Activated T-cell treated with anti-CD3 and anti-CD28 coated beads, Interleukin-2, amount 50 U/mL, for 72 hours (primary cell): ENCODE data around the gene CRHR1. TPM values are rescaled to one million over a fixed set of nuclear protein-coding genes. Genes with fewer than 3 reads are reported as not detected.

Experiments used
- ATAC-seq, 2 donors: fragments of 150-1000 bp; cut with Tn5 transposase; replicated peaks in 1 of 2; 2 replicates each; pipeline ENCODE4 v1.10.0; 2021; ENCODE audit warnings: moderate library complexity in 2 of 2, mild to moderate bottlenecking in 1 of 2
- DNase-seq, 2 donors: peaks; one replicate each; pipeline ENCODE4 v3.0.0; 2021 to 2022; ENCODE audit warnings: mixed read lengths in 1 of 2
- H3K27ac Mint-ChIP-seq: one replicate; pipeline ENCODE4 v1.8.0; 2022; ENCODE audit warnings: mild to moderate bottlenecking, moderate library complexity, mixed read lengths
- H3K27me3 Mint-ChIP-seq: one replicate; pipeline ENCODE4 v1.8.0; 2022; ENCODE audit warnings: low read depth, mixed read lengths
- H3K36me3 Mint-ChIP-seq, 2 donors: one replicate each; pipeline ENCODE4 v1.8.0; 2022; ENCODE audit warnings: mixed read lengths in 2 of 2, mild to moderate bottlenecking in 1 of 2; ENCODE audit not compliant: insufficient read depth in 2 of 2
- H3K4me1 Mint-ChIP-seq: one replicate; pipeline ENCODE4 v1.8.0; 2022; ENCODE audit warnings: low read depth, mixed read lengths
- H3K4me3 Mint-ChIP-seq, 2 donors: one replicate each; pipeline ENCODE4 v1.8.0; 2022; ENCODE audit warnings: mild to moderate bottlenecking in 2 of 2, mixed read lengths in 2 of 2, moderate library complexity in 2 of 2
- H3K9me3 Mint-ChIP-seq, 2 donors: one replicate each; pipeline ENCODE4 v1.8.0; 2022; ENCODE audit warnings: mixed read lengths in 2 of 2
- total RNA-seq, 2 donors: library from RNA; stranded (reverse); gene quantifications; one replicate each; pipeline ENCODE4 v1.2.3, GENCODE V29; 2022

CRHR1 gene
- total RNA-seq, 2 donors from 2014 or later = not detected

DNA sequence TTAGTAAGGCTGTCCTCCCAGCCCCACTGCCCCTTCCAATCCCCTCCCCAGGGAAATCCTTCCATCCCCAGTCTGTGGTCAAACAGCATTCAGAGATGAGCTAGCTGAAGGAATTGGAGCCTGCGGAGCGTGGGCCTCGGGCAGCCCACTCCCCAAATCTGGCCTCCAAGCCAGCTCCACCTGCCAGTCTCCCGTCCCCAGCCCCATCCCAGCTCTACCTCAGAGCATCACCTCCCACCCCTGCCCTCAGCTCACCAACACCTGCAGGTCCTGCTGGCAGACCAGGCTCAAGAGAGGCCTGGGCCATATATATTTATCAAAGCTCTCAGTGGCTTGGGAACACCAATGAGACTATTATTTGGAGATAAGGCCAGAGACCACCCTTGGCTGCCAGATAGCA is 55.3 kb downstream of the CRHR1 start:
- DNase-seq = no peak
- H3K9me3 Mint-ChIP-seq = no peaks in the 10 kb centered on the region
- H3K4me1 Mint-ChIP-seq = no peaks in the 10 kb centered on the region
- no peaks in the 10 kb centered on the region for H3K36me3 Mint-ChIP-seq
- no peak overlapping the region for H3K4me3 Mint-ChIP-seq
- no peak for ATAC-seq
- no peaks in the 10 kb centered on the region for H3K27me3 Mint-ChIP-seq
- H3K27ac Mint-ChIP-seq = no peak overlapping the region

DNA sequence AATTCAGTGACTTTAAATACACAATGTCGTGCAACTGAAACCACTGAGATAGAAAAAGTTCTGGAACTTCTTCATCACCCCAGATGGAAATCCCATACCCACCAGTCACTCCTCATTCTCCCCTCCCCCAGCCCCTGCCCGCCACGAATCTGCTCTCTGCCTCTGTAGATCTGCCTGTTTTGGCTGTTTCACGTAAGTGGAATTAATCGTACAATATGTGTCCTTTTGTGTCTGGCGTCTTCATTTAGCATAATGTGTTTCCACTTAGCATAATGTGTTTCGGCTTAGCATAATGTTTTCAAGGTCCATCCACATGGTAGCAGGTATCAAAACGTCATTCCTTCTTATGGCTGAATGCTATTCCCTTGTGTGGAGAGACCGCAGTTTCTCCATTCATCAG is 57.1 kb downstream of the CRHR1 start:
- ATAC-seq = no peak
- Mint-ChIP-seq H3K36me3 (no peaks in the 10 kb centered on the region), H3K27me3 (no peaks in the 10 kb centered on the region), H3K27ac (no peak overlapping the region), H3K4me3 (no peak overlapping the region), H3K4me1 (no peaks in the 10 kb centered on the region), H3K9me3 (no peaks in the 10 kb centered on the region)
- no peak for DNase-seq

DNA sequence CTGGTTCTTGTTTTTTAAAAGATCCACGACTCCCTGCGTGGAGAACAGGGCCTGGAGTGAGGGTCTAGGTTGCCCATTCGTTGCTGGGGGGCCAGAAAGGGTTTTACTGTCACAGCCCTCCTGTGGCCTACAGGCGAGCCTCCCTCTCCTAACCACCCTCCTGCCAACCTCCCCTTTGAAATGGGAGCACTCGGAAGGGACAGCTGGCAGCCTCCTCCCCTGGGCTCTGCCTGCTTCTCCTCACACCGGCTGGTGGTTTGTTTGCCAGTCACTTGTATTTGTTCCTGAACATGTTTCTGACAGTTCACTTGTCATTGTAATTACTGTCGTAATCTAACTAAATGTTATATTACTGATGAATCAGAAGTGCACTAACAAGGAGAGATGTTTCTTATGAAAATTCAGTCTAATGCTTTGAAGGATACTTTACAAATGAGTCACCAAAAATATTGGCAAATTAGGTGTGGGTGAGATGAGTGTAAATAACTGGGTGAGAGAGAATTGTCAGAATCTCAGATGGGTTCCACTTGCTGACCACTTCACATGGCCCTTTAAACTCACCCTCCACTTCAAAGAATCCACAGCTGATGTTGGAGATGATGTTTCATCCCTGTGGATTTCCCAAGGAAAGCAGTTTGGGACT is 57.9 kb downstream of the CRHR1 start:
- no peaks in the 10 kb centered on the region for H3K9me3 Mint-ChIP-seq
- H3K27ac Mint-ChIP-seq = no peak overlapping the region
- no peaks in the 10 kb centered on the region for H3K36me3 Mint-ChIP-seq
- H3K4me3 Mint-ChIP-seq = no peak overlapping the region
- H3K27me3 Mint-ChIP-seq = no peaks in the 10 kb centered on the region
- H3K4me1 Mint-ChIP-seq = no peaks in the 10 kb centered on the region
- ATAC-seq (no peak), DNase-seq (no peak)

DNA sequence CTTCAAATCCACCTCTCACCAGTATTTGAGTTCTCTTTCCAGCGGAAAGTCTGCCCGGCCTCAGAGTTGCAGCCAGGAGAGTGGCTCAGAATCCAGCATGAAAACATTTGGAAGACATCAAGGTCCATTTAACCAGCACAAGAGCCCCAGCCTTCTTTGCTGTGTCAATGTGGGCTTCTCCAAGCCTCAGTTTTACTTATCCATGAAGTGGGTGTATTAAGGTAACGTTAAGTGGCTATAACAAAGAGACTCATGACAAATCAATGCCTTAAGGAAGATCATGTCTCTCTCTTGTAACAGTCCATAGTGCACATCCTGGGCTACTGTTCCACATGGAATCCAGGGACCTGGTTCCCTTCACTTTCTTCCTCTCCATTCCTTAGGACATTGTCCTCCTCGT is 59.6 kb downstream of the CRHR1 start:
- Mint-ChIP-seq H3K4me3 (no peak overlapping the region), H3K27me3 (no peaks in the 10 kb centered on the region), H3K4me1 (no peaks in the 10 kb centered on the region), H3K36me3 (no peaks in the 10 kb centered on the region), H3K9me3 (no peaks in the 10 kb centered on the region), H3K27ac (no peak overlapping the region)
- ATAC-seq = no peak
- DNase-seq = no peak

DNA sequence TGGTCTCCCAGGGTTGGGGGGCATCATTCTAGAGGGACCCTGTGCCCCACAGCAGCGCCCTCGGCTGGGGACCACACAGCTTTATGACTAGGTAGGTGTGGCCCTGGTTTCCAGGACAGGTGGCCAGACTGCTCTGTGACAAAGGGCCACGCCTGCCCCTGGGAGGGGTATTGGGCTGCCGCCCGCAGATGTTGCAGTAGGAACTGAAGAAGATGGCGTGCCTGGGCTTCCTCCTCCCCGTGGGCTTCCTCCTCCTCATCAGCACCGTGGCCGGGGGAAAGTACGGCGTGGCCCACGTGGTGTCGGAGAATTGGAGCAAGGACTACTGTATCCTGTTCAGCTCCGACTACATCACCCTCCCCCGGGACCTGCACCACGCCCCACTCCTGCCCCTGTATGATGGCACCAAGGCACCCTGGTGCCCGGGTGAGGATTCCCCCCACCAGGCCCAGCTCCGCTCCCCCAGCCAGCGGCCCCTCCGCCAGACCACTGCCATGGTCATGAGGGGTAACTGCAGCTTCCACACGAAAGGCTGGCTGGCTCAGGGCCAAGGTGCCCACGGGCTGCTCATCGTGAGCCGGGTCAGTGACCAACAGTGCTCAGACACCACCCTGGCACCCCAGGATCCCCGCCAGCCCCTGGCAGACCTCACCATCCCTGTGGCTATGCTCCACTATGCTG is 60.7 kb downstream of the CRHR1 start, which contains the start of gene SPPL2C:
Gene SPPL2C, plus strand, starts transcription at position 187 of the 681 bp plus-strand sequence. Its CDS starts 26 bp downstream, at position 213.
- no peak within 1 kb of the TSS for H3K27ac Mint-ChIP-seq
- no peak within 1 kb of the TSS for H3K4me3 Mint-ChIP-seq
- H3K27me3 Mint-ChIP-seq = no peaks in the 10 kb centered on the region
- ATAC-seq (no peak), DNase-seq (no peak)
- no peaks in the 10 kb centered on the region for H3K4me1 Mint-ChIP-seq
- H3K9me3 Mint-ChIP-seq = no peaks in the 10 kb centered on the region
- H3K36me3 Mint-ChIP-seq = no peaks in the 10 kb centered on the region

DNA sequence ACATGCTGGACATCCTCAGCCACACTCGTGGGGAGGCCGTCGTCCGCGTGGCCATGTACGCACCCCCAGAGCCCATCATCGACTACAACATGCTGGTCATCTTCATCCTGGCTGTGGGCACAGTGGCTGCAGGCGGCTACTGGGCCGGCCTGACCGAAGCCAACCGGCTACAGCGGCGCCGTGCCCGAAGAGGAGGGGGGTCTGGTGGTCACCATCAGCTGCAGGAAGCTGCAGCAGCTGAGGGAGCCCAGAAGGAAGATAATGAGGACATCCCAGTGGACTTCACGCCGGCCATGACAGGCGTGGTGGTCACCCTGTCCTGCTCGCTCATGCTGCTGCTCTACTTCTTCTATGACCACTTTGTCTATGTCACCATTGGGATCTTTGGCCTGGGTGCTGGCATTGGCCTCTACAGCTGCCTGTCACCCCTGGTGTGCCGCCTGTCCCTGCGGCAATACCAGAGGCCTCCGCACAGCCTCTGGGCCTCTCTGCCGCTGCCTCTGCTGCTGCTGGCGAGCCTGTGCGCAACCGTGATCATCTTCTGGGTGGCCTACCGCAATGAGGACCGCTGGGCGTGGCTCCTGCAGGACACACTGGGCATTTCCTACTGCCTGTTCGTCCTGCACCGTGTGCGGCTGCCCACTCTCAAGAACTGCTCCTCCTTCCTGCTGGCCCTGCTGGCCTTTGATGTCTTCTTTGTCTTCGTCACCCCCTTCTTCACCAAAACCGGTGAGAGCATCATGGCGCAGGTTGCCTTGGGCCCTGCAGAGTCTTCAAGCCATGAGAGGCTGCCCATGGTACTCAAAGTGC is 61.5 kb downstream of the CRHR1 start:
- H3K4me3 Mint-ChIP-seq = no peak overlapping the region
- no peak overlapping the region for H3K27ac Mint-ChIP-seq
- no peak for ATAC-seq

DNA sequence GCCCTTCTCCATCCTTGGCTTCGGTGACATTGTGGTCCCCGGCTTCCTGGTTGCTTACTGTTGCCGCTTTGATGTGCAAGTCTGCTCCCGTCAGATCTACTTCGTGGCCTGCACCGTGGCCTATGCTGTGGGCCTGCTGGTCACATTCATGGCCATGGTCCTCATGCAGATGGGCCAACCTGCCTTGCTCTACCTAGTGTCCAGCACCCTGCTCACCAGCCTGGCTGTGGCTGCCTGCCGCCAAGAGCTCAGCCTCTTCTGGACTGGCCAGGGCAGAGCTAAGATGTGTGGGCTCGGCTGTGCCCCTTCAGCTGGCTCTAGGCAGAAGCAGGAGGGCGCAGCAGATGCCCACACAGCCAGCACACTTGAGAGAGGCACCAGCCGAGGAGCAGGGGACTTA is 62.1 kb downstream of the CRHR1 start:
- no peaks in the 10 kb centered on the region for H3K27me3 Mint-ChIP-seq

More for the DNA sequence above, 61.5 kb downstream of the CRHR1 start:
- Mint-ChIP-seq H3K27me3 (no peaks in the 10 kb centered on the region), H3K4me1 (no peaks in the 10 kb centered on the region), H3K9me3 (no peaks in the 10 kb centered on the region), H3K36me3 (no peaks in the 10 kb centered on the region)
- no peak for DNase-seq

DNA sequence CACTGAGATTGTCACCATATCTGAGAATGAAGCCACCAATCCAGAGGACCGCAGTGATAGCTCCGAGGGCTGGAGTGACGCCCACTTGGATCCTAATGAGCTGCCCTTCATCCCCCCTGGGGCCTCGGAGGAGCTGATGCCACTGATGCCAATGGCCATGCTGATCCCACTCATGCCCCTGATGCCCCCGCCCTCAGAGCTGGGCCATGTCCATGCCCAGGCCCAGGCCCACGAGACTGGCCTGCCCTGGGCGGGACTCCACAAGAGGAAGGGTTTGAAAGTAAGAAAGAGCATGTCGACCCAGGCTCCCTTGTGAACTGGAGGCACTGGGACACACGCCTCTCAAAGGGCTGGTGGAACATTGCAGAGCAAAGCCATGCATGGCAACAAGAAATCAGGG is 62.5 kb downstream of the CRHR1 start:
- Mint-ChIP-seq H3K4me3 (no peak overlapping the region), H3K27ac (no peak overlapping the region), H3K27me3 (no peaks in the 10 kb centered on the region), H3K9me3 (no peaks in the 10 kb centered on the region), H3K4me1 (no peaks in the 10 kb centered on the region), H3K36me3 (no peaks in the 10 kb centered on the region)
- ATAC-seq (no peak), DNase-seq (no peak)

More for the DNA sequence above, 62.1 kb downstream of the CRHR1 start:
- ATAC-seq (no peak), DNase-seq (no peak)
- Mint-ChIP-seq H3K36me3 (no peaks in the 10 kb centered on the region), H3K4me1 (no peaks in the 10 kb centered on the region), H3K27ac (no peak overlapping the region), H3K4me3 (no peak overlapping the region), H3K9me3 (no peaks in the 10 kb centered on the region)

DNA sequence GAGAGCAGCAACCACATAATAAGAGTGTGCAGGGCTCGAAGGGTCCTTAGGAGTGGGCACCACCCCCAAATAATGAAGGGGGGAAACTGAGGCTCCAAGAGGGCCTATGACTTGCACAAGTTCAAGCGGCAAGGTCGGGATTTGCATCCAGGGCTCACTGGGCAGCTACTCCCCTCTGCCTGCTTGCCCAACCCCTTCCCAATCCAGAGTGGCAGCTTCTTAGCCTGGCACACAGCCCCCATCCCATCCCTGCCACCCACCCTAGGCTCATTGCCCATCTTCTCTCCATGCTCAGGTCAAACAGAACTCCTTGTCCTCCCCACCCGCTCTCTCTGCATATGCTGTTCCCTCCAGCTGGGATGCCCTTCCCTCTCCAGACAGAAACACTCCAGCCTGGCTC is 63.0 kb downstream of the CRHR1 start:
- Mint-ChIP-seq H3K36me3 (no peaks in the 10 kb centered on the region), H3K27ac (no peak overlapping the region), H3K4me3 (no peak overlapping the region), H3K4me1 (no peaks in the 10 kb centered on the region), H3K27me3 (no peaks in the 10 kb centered on the region), H3K9me3 (no peaks in the 10 kb centered on the region)
- ATAC-seq (no peak), DNase-seq (no peak)

DNA sequence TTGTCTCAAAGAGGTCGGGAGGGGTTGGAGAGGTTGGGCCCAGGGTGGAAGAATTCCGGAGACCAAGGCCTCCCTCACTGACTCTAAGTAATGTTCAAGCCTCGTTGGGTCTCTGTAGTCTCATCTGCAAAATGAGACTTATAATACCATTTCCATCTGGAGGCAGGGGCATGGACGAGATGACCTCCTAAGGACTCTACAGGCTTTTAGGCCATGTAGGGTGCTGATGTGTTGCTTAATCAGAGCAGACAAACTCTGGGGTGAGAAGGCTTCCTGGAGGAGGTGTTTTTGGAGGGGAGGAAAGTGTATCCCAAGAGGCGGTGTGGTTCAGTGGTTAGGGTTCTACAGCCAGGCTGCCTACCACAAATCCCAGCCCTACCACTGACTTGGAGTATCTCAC is 63.6 kb downstream of the CRHR1 start:
- no peak overlapping the region for H3K4me3 Mint-ChIP-seq

DNA sequence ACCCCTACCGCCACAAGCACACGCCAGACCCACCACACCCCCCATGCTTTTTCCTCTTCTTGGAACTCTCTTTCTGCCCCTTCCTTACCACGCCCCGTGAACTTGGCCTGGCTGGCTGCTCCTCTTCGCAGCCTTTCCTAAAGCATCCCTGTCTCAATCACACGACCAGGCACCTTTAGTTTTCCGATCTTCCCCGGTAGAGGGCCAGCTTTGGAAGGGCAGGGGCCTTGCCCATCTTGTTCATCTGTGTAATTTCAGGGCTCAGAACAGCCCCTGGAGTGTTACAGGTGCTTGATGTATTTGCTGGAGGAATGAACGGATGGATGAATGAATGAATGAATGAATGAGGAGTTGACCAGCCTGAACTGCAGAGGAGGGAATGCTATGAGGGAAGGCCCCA is 64.3 kb downstream of the CRHR1 start:
- H3K27ac Mint-ChIP-seq = no peak overlapping the region
- ATAC-seq (no peak), DNase-seq (no peak)
- no peak overlapping the region for H3K4me3 Mint-ChIP-seq
- H3K9me3 Mint-ChIP-seq = no peaks in the 10 kb centered on the region
- H3K27me3 Mint-ChIP-seq = peaks cover under 1% of the 10 kb centered on the region
- no peaks in the 10 kb centered on the region for H3K36me3 Mint-ChIP-seq
- no peaks in the 10 kb centered on the region for H3K4me1 Mint-ChIP-seq

More for the DNA sequence above, 63.6 kb downstream of the CRHR1 start:
- ATAC-seq (no peak), DNase-seq (no peak)
- Mint-ChIP-seq H3K4me1 (no peaks in the 10 kb centered on the region), H3K9me3 (no peaks in the 10 kb centered on the region), H3K27me3 (no peaks in the 10 kb centered on the region), H3K27ac (no peak overlapping the region), H3K36me3 (no peaks in the 10 kb centered on the region)

DNA sequence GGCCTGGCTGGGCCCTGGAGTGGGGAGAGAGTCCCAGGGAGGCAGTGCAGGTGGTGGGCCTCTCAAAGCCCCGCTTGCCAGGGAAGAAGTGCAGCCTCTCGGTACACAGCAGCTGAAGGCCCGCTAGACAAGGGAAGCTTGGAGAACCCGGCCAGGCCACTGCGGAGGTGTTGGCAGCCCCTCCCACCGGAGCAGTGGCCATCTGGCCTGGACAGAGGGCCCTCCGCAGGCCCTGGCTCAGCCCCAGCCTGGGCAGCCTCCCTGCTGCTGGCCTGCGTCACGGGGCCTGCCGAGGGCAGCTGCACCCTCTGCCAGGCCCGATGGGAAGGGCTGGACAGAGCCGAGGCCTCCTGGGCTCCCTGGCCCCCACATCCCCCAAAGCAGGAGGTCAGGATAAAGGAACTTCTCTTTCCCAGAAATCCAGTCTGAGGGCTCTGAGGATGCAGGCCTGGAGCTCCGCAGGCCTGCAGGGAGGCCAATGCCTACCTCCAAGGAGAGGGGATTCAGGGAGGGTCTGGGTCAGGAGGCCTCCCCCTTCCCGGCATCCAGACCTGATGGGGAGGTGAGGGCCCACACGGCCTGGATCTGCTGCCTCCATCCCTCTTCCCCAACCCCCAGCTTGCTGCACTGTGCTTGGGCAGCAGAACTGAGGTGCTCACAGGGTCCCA is 64.9 kb downstream of the CRHR1 start:
- Mint-ChIP-seq H3K4me1 (no peaks in the 10 kb centered on the region), H3K36me3 (no peaks in the 10 kb centered on the region), H3K27ac (no peak overlapping the region), H3K9me3 (no peaks in the 10 kb centered on the region), H3K4me3 (no peak overlapping the region), H3K27me3 (peaks cover 6% of the 10 kb centered on the region)
- DNase-seq (no peak), ATAC-seq (no peak)

DNA sequence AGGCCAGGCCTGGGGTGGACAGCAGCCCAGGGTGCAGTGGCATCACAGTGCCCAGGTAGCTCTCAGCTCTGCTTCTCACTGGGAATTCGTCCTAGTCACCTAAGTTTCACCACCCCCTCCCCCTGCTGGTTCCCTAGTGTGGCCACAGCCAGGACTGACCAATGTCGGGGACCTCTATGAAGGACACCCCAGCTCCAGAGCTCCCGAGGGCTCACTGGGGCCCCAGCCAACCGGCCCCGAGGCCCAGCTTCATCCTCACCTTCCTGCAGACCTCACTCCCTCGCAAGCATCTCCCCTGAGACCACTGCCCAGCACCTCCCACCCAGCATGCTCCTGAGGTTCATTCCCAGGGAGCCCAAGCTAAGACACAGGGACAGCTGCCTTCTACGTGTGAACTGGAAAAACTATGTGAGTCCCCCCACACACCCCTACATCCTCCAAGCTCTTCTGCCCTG is 65.4 kb downstream of the CRHR1 start:
- peaks cover 12% of the 10 kb centered on the region for H3K27me3 Mint-ChIP-seq

More for the DNA sequence above, 65.4 kb downstream of the CRHR1 start:
- H3K9me3 Mint-ChIP-seq = no peaks in the 10 kb centered on the region
- H3K27ac Mint-ChIP-seq = no peak overlapping the region
- DNase-seq = no peak
- H3K36me3 Mint-ChIP-seq = no peaks in the 10 kb centered on the region
- ATAC-seq = no peak
- H3K4me1 Mint-ChIP-seq = no peaks in the 10 kb centered on the region
- H3K4me3 Mint-ChIP-seq = no peak overlapping the region
